Lung (tissue), 12 donors: ENCODE results near the gene PRR16. TPM values are rescaled to one million over a fixed set of nuclear protein-coding genes. Genes with fewer than 3 reads are reported as not detected.

Source experiments
- ATAC-seq: fragments of 200-7000 bp; cut with Tn5 transposase; one replicate; pipeline ENCODE4 v1.9.1; 2020; ENCODE audit warnings: moderate number of reproducible peaks; ENCODE audit not compliant: insufficient read depth, low FRiP score
- DNase-seq, 3 donors: peaks; one replicate each; pipeline ENCODE4 v3.0.0-alpha.2; 2013 to 2017
- H3K27ac ChIP-seq, 2 donors: one replicate each; pipeline ENCODE4 v1.5.1; 2013; ENCODE audit warnings: mild to moderate bottlenecking in 2 of 2, moderate library complexity in 2 of 2, control low read depth in 1 of 2, inconsistent platforms in 1 of 2, low read depth in 1 of 2, low read length in 1 of 2
- H3K27me3 ChIP-seq, 3 donors: one replicate each; pipeline ENCODE4 v1.5.1; 2013; ENCODE audit warnings: low read length in 2 of 3; ENCODE audit not compliant: control insufficient read depth in 3 of 3, insufficient read depth in 3 of 3
- H3K36me3 ChIP-seq, 4 donors: one replicate each; pipeline ENCODE4 v1.5.1; 2013; ENCODE audit warnings: low read length in 4 of 4, mild to moderate bottlenecking in 1 of 4, moderate library complexity in 1 of 4; ENCODE audit not compliant: control insufficient read depth in 4 of 4, insufficient read depth in 4 of 4
- H3K4me1 ChIP-seq, 5 donors: one replicate each; pipeline ENCODE4 v1.5.1; 2013; ENCODE audit warnings: low read length in 5 of 5, mild to moderate bottlenecking in 2 of 5, moderate library complexity in 1 of 5; ENCODE audit not compliant: control insufficient read depth in 5 of 5, insufficient read depth in 5 of 5
- H3K4me3 ChIP-seq: one replicate; pipeline ENCODE4 v1.5.1; 2013; ENCODE audit warnings: mild to moderate bottlenecking, control low read depth, moderate library complexity
- H3K9ac ChIP-seq, 2 donors: one replicate each; pipeline ENCODE4 v1.5.1; 2013; ENCODE audit warnings: low read length in 2 of 2, control low read depth in 1 of 2; ENCODE audit not compliant: insufficient read depth in 1 of 2
- H3K9me3 ChIP-seq, 4 donors: one replicate each; pipeline ENCODE4 v1.5.1; 2013; ENCODE audit warnings: low read length in 3 of 4, mild to moderate bottlenecking in 1 of 4, moderate library complexity in 1 of 4; ENCODE audit not compliant: control insufficient read depth in 4 of 4, insufficient read depth in 3 of 4
- CTCF ChIP-seq: IDR thresholded peaks from 2 replicates; pipeline ENCODE4 v1.5.1; 2012; ENCODE audit warnings: mild to moderate bottlenecking; ENCODE audit errors: control extremely low read depth, extremely low read depth
- WGBS, 2 donors: extraction: QIAGEN DNeasy Blood & Tissue Kit; methylation state at CpG; one replicate each; pipeline ENCODE4 v1.1.7; 2013; 5-methylcytosine and 5-hydroxymethylcytosine counted together
- polyA plus RNA-seq, 2 donors: library from polyadenylated mRNA; stranded (reverse); fragments of 200-250 nt; gene quantifications; one replicate each; pipeline ENCODE4 v1.2.1, GENCODE V29; 2013
- total RNA-seq, 2 donors: library from RNA; depleted of rRNA in 1 of 2; stranded (reverse); fragments of >200 nt in 1 of 2; gene quantifications; one replicate each; pipeline ENCODE4 v1.2.1, GENCODE V29; 2014 to 2021
- donor health status: control.
- donor health status: control.
- donor health status: Bipolar disorder and iron deficiency.
- donor health status: healthy.
- donor health status: DM: yes; HTN: yes; CAD: no.

The PRR16 gene
- total and polyA plus RNA-seq, 4 donors, result 1.1 to 6.6 (median 5.9) TPM

GRCh38 chr5:120528609-120529008, 64.5 kb downstream of the PRR16 start:
- Histone ChIP-seq H3K4me3 (no peak overlapping the region), H3K4me1 (peaks cover 0 to 3% (median 0%) of the 10 kb centered on the region in 5 donors), H3K27ac (no peak overlapping the region), H3K36me3 (no peaks in the 10 kb centered on the region), H3K9ac (no peak overlapping the region), H3K27me3 (no peaks in the 10 kb centered on the region), H3K9me3 (no peaks in the 10 kb centered on the region)
- DNase-seq (no peak), ATAC-seq (no peak)
- WGBS, 2 donors, result 75 to 89% methylated on average over 2 of the region's 2 CpGs
- no peak for TF ChIP-seq CTCF

GRCh38 chr5:120529386-120529785, 65.3 kb downstream of the PRR16 start:
- no peak overlapping the region for H3K4me3 ChIP-seq
- ATAC-seq (no peak), DNase-seq (no peak)
- H3K4me1 ChIP-seq, result peaks cover 0 to 3% (median 0%) of the 10 kb centered on the region in 5 donors
- H3K36me3 ChIP-seq, result no peaks in the 10 kb centered on the region
- H3K9ac ChIP-seq, result no peak overlapping the region
- TF ChIP-seq CTCF, result no peak
- H3K9me3 ChIP-seq, result no peaks in the 10 kb centered on the region
- 68 to 76% methylated on average over 2 of the region's 2 CpGs for WGBS, 2 donors
- H3K27ac ChIP-seq, result no peak overlapping the region
- H3K27me3 ChIP-seq, result no peaks in the 10 kb centered on the region

GRCh38 chr5:120531215-120531614, 67.1 kb downstream of the PRR16 start:
- H3K27me3 ChIP-seq, result no peaks in the 10 kb centered on the region
- H3K27ac ChIP-seq, result no peak overlapping the region
- H3K9me3 ChIP-seq, result no peaks in the 10 kb centered on the region
- no peak overlapping the region for H3K4me3 ChIP-seq
- WGBS, 2 donors, result 70 to 77% methylated on average over 3 of the region's 3 CpGs
- peaks cover 0 to 3% (median 0%) of the 10 kb centered on the region in 5 donors for H3K4me1 ChIP-seq
- no peak overlapping the region for H3K9ac ChIP-seq
- DNase-seq, result no peak
- TF ChIP-seq CTCF, result no peak
- no peaks in the 10 kb centered on the region for H3K36me3 ChIP-seq
- no peak for ATAC-seq

GRCh38 chr5:120532835-120533234, 68.7 kb downstream of the PRR16 start:
- Histone ChIP-seq H3K36me3 (no peaks in the 10 kb centered on the region), H3K9me3 (no peaks in the 10 kb centered on the region), H3K4me3 (no peak overlapping the region), H3K27me3 (no peaks in the 10 kb centered on the region), H3K27ac (no peak overlapping the region), H3K9ac (no peak overlapping the region), H3K4me1 (peaks cover 0 to 3% (median 0%) of the 10 kb centered on the region in 5 donors)
- no peak for DNase-seq
- no peak for TF ChIP-seq CTCF
- 57 to 61% methylated on average over 5 of the region's 5 CpGs for WGBS, 2 donors
- no peak for ATAC-seq
